GM18511 (cell line): ENCODE results near the gene CYTH4.

ENCODE experiments used
- ATAC-seq: cut with Tn5 transposase; IDR thresholded peaks from one replicate; pipeline ENCODE4 v1.9.1; 2021; ENCODE audit warnings: mild to moderate bottlenecking, moderate library complexity; ENCODE audit not compliant: unreplicated experiment

CYTH4 gene

GRCh38 chr22:37308385-37309200, 26.3 kb downstream of the CYTH4 start:
- no peak for ATAC-seq

DNA sequence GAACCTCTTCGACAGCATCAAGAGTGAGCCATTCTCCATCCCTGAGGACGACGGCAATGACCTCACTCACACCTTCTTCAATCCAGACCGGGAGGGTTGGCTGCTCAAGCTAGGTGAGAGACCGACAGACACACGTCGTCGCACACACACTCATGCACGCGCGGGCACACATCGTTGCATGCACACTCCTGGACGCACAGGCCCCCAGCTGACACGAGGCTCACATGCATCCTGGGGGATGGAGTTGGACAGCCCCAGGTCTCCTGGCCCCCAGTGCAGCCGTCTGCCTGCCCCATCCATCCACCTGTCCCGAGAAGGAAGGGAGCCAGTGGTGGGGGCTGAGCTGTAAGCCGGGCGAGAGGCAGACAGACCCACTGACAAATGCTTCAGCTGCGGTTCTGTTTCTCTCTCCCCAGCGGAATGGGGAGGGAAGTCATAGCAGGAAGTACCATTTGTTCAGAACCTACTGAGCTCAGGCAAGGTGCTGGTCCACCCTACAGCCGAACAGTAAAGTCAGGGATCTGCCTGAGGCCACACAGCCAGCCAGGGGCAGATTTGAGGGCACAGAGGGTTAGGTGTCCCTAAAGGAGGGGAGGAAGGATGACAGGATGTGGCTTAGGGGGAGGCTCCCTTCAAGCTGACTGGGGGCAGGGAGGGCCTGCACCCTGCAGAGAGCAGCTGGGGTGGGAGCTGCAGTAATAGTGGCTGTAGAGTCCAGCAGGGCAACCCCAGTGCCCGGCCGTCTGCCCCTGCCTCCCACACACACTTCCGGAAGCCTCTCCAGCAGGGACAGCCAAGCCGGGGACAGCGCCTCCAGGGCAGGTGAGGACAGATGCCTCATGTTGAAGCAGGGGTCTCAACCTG, 27.1 kb downstream of the CYTH4 start:
- ATAC-seq, result no peak

GRCh38 chr22:37310075-37310606, 27.8 kb downstream of the CYTH4 start:
- ATAC-seq, result no peak

GRCh38 chr22:37310815-37311595, 28.7 kb downstream of the CYTH4 start:
- no peak for ATAC-seq

- no peak for ATAC-seq
Observed at GRCh38 chr22:37311761-37312312, 29.5 kb downstream of the CYTH4 start.

GRCh38 chr22:37312549-37313183, 30.4 kb downstream of the CYTH4 start:
- ATAC-seq, result no peak

- ATAC-seq, result no peak
Observed at GRCh38 chr22:37313376-37314314, 31.3 kb downstream of the CYTH4 start.

- ATAC-seq, result no peak
Observed at GRCh38 chr22:37314315-37315074, 32.2 kb downstream of the CYTH4 start.

DNA sequence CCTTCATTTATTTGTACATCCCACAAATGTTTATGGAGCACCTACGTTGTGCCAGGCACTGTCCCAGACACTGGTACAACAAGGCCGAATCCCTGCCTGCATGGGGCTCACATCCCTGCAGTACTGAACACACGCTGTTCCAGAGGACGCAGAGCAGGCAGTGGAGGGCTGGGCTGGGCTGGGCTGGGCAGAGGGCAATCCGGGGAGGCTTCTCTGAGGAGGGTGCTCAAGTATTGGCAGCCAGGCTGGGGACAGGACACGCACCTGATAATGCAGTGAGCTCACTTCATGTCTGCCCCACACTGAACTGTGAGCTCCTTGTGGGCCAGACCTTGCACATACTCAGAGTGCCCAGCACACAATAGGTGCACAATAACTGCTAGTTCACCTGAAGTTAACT, 34.1 kb downstream of the CYTH4 start:
- ATAC-seq, result no peak

DNA sequence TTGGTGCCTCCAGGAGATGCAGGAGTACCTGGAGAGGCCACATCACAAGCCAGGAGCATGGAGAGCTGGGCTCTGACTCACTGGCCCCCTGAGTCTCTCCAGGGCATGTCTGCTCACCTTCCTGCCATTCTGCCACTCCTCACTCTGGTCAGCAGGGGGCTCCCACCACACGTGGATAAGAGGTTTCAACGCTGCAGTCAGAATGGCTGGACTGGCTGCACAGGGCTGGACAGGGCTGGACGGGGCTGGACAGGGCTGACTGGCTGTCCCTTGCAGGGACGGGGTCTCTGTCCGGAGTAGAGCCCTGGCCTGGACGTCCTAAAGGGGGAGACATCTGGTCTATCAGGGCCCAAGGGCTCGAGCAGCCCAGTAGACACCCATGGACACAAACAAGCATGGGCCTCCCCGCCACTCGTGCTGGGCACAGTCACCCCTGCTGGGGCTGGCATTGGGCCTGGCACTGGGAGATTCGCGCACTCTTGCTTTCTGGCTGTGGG, 34.6 kb downstream of the CYTH4 start:
- no peak for ATAC-seq

GRCh38 chr22:37317698-37318210, 35.4 kb downstream of the CYTH4 start:
- no peak for ATAC-seq

- no peak for ATAC-seq
Observed at GRCh38 chr22:37318364-37319109, 36.2 kb downstream of the CYTH4 start.

- ATAC-seq, result no peak
Observed at GRCh38 chr22:37319469-37319868, 37.2 kb downstream of the CYTH4 start.

GRCh38 chr22:37320726-37321677, 38.7 kb downstream of the CYTH4 start:
- ATAC-seq, result no peak

- ATAC-seq, result no peak
Observed at GRCh38 chr22:37324340-37325038, 42.2 kb downstream of the CYTH4 start.

- ATAC-seq, result no peak
Observed at GRCh38 chr22:37325039-37325395, 42.7 kb downstream of the CYTH4 start.
